Lung (tissue), 12 donors: ENCODE measurements around the gene TCIRG1. TPM values are rescaled to one million over a fixed set of nuclear protein-coding genes. Genes with fewer than 3 reads are reported as not detected.

Source experiments
- ATAC-seq: fragments of 200-7000 bp; cut with Tn5 transposase; one replicate; pipeline ENCODE4 v1.9.1; 2020; ENCODE audit warnings: moderate number of reproducible peaks; ENCODE audit not compliant: insufficient read depth, low FRiP score
- DNase-seq, 3 donors: peaks; one replicate each; pipeline ENCODE4 v3.0.0-alpha.2; 2013 to 2017
- H3K27ac ChIP-seq, 2 donors: one replicate each; pipeline ENCODE4 v1.5.1; 2013; ENCODE audit warnings: mild to moderate bottlenecking in 2 of 2, moderate library complexity in 2 of 2, control low read depth in 1 of 2, inconsistent platforms in 1 of 2, low read depth in 1 of 2, low read length in 1 of 2
- H3K27me3 ChIP-seq, 3 donors: one replicate each; pipeline ENCODE4 v1.5.1; 2013; ENCODE audit warnings: low read length in 2 of 3; ENCODE audit not compliant: control insufficient read depth in 3 of 3, insufficient read depth in 3 of 3
- H3K36me3 ChIP-seq, 4 donors: one replicate each; pipeline ENCODE4 v1.5.1; 2013; ENCODE audit warnings: low read length in 4 of 4, mild to moderate bottlenecking in 1 of 4, moderate library complexity in 1 of 4; ENCODE audit not compliant: control insufficient read depth in 4 of 4, insufficient read depth in 4 of 4
- H3K4me1 ChIP-seq, 5 donors: one replicate each; pipeline ENCODE4 v1.5.1; 2013; ENCODE audit warnings: low read length in 5 of 5, mild to moderate bottlenecking in 2 of 5, moderate library complexity in 1 of 5; ENCODE audit not compliant: control insufficient read depth in 5 of 5, insufficient read depth in 5 of 5
- H3K4me3 ChIP-seq: one replicate; pipeline ENCODE4 v1.5.1; 2013; ENCODE audit warnings: mild to moderate bottlenecking, control low read depth, moderate library complexity
- H3K9ac ChIP-seq, 2 donors: one replicate each; pipeline ENCODE4 v1.5.1; 2013; ENCODE audit warnings: low read length in 2 of 2, control low read depth in 1 of 2; ENCODE audit not compliant: insufficient read depth in 1 of 2
- H3K9me3 ChIP-seq, 4 donors: one replicate each; pipeline ENCODE4 v1.5.1; 2013; ENCODE audit warnings: low read length in 3 of 4, mild to moderate bottlenecking in 1 of 4, moderate library complexity in 1 of 4; ENCODE audit not compliant: control insufficient read depth in 4 of 4, insufficient read depth in 3 of 4
- WGBS, 2 donors: extraction: QIAGEN DNeasy Blood & Tissue Kit; methylation state at CpG; one replicate each; pipeline ENCODE4 v1.1.7; 2013; 5-methylcytosine and 5-hydroxymethylcytosine counted together
- polyA plus RNA-seq, 2 donors: library from polyadenylated mRNA; stranded (reverse); fragments of 200-250 nt; gene quantifications; one replicate each; pipeline ENCODE4 v1.2.1, GENCODE V29; 2013
- total RNA-seq, 2 donors: library from RNA; depleted of rRNA in 1 of 2; stranded (reverse); fragments of >200 nt in 1 of 2; gene quantifications; one replicate each; pipeline ENCODE4 v1.2.1, GENCODE V29; 2014 to 2021
- TF ChIP-seq, protein P1 (sequence below): IDR thresholded peaks from 2 replicates; pipeline ENCODE4 v1.5.1; 2012; ENCODE audit warnings: mild to moderate bottlenecking; ENCODE audit errors: control extremely low read depth, extremely low read depth
- donor health status: control.
- donor health status: control.
- donor health status: Bipolar disorder and iron deficiency.
- donor health status: healthy.
- donor health status: DM: yes; HTN: yes; CAD: no.

TCIRG1 gene
- total and polyA plus RNA-seq, 4 donors = 70.2 to 438 (median 283) TPM

DNA sequence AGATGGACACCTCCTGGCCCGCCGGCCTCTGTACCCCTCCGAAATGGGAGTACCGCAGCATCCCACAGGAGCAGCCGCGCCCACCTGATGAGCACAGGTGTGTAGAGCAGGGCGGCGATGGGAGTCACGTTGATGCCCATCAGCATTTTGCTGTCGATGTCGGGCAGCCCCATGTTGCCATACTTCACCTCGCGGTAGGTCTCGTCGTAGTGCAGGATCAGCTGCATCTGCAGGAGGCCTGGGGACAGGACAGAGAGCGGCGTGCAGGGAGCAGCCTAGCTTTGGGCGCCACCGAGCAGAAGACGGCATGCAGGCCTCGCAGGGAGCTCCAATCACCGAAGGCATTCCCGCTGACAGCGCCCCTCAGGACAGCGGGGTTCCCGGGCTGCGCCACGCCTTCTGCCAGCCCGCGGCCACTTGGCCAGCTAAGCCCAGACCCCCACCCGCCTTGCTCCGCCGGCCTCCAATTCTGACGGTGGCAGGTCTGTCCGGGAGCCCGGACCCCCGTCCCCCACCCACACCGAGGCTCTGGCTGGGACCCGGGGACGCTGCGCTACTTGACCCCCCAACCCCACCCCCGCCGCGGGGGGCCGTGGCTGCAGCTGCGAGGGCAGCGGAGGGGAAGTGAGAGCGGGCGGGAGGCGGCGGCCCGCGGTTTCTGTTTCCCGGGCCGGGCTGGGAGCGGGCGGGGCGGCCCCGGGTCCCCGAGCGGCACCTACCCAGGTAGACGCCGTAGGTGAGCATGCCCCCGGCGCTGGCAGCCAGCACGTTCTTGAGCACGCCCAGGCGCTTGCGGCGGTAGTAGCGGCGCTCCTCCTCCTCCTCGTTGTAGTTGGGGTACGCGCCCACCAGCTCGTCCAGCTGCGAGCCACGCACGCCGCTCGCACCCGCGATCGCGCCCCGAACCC is 35.6 kb upstream of the TCIRG1 start:
- Histone ChIP-seq H3K27ac (peak overlapping the region in 1 of 2 donors; percentile 80), H3K4me1 (peaks cover 0 to 9% (median 0%) of the 10 kb centered on the region in 5 donors), H3K9ac (no peak overlapping the region), H3K27me3 (no peaks in the 10 kb centered on the region), H3K9me3 (peaks cover 0 to 2% (median 0%) of the 10 kb centered on the region in 4 donors), H3K36me3 (no peaks in the 10 kb centered on the region), H3K4me3 (peak overlapping the region; percentile 69)
- WGBS, 2 donors = 12 to 14% methylated on average over 69 to 86 of the region's 86 CpGs
- ATAC-seq = peak; percentile 38
- TF ChIP-seq, protein P1, sequence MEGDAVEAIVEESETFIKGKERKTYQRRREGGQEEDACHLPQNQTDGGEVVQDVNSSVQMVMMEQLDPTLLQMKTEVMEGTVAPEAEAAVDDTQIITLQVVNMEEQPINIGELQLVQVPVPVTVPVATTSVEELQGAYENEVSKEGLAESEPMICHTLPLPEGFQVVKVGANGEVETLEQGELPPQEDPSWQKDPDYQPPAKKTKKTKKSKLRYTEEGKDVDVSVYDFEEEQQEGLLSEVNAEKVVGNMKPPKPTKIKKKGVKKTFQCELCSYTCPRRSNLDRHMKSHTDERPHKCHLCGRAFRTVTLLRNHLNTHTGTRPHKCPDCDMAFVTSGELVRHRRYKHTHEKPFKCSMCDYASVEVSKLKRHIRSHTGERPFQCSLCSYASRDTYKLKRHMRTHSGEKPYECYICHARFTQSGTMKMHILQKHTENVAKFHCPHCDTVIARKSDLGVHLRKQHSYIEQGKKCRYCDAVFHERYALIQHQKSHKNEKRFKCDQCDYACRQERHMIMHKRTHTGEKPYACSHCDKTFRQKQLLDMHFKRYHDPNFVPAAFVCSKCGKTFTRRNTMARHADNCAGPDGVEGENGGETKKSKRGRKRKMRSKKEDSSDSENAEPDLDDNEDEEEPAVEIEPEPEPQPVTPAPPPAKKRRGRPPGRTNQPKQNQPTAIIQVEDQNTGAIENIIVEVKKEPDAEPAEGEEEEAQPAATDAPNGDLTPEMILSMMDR = no peak
- DNase-seq = peak in 2 of 3 donors; percentile 37 to 47

GRCh38 chr11:68003846-68004550 is 34.8 kb upstream of the TCIRG1 start, which contains the start of gene UNC93B1:
Gene UNC93B1, minus strand, starts transcription at chr11:68004097. Its CDS starts 54 bp downstream, at chr11:68004043.
- peak; percentile 77 to 86 (median 85) for DNase-seq
- TF ChIP-seq, protein P1 = no peak
- ATAC-seq = peak; percentile 90
- Histone ChIP-seq H3K4me1 (peaks cover 0 to 9% (median 0%) of the 10 kb centered on the region in 5 donors), H3K27ac (peak within 1 kb of the TSS in 1 of 2 donors; percentile 80), H3K4me3 (peak within 1 kb of the TSS; percentile 69), H3K9ac (no peak within 1 kb of the TSS), H3K36me3 (no peaks in the 10 kb centered on the region), H3K27me3 (no peaks in the 10 kb centered on the region), H3K9me3 (peaks cover 0 to 2% (median 0%) of the 10 kb centered on the region in 4 donors)
- 3 to 4% methylated on average over 38 to 64 of the region's 64 CpGs for WGBS, 2 donors

DNA sequence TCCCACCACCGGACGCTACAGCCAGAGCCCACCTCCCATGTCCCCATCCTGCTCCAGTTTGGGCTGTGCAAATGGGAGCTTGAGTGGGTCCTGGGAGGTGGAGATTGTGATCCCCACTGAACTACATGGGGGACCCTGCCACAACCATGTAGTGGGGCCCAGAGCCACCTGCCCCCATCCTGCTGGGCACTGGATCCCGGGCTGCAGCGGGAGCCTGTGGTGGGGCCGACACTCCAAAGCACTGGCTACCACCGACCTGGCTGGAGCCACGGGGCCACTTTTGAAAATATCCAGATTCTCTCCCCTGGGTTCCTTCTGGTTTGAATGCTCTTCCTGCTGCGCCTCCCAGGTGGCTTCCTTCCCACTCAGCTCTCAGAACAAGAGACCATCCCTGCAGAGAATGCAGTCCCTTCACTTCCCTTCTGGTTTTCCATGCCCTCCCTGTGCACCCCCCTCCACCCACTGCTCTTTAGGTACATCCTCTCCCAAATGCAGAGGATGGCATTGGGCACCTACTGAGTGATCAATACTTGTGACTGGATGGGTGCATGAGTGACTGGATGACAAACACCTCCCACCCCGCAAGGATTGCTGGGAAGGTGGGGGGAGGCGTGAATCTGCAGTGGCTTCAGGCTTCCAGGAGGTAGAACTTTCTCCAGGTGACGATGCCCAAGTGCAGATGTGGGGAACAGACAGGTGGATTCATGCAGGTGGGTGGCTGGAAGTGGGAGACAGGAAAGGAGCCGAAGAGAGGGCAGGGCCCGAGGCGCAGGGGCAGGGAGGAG is 34.1 kb upstream of the TCIRG1 start:
- no peaks in the 10 kb centered on the region for H3K27me3 ChIP-seq
- no peak overlapping the region for H3K4me3 ChIP-seq
- no peaks in the 10 kb centered on the region for H3K36me3 ChIP-seq
- ATAC-seq = no peak
- peaks cover 0 to 2% (median 0%) of the 10 kb centered on the region in 4 donors for H3K9me3 ChIP-seq
- TF ChIP-seq, protein P1 = no peak
- 73 to 79% methylated on average over 14 of the region's 14 CpGs for WGBS, 2 donors
- peak overlapping the region in 1 of 2 donors; percentile 6 for H3K27ac ChIP-seq
- H3K4me1 ChIP-seq = peaks cover 0 to 9% (median 5%) of the 10 kb centered on the region in 5 donors
- no peak overlapping the region for H3K9ac ChIP-seq
- no peak for DNase-seq
